Kasumi-1 (cell line): ENCODE data around the gene KCNF1.

Experiments used
- DNase-seq, 2 experiments: peaks; one replicate each; lab custom pipeline; 2025; lab: John Stamatoyannopoulos, UW

The KCNF1 gene

DNA sequence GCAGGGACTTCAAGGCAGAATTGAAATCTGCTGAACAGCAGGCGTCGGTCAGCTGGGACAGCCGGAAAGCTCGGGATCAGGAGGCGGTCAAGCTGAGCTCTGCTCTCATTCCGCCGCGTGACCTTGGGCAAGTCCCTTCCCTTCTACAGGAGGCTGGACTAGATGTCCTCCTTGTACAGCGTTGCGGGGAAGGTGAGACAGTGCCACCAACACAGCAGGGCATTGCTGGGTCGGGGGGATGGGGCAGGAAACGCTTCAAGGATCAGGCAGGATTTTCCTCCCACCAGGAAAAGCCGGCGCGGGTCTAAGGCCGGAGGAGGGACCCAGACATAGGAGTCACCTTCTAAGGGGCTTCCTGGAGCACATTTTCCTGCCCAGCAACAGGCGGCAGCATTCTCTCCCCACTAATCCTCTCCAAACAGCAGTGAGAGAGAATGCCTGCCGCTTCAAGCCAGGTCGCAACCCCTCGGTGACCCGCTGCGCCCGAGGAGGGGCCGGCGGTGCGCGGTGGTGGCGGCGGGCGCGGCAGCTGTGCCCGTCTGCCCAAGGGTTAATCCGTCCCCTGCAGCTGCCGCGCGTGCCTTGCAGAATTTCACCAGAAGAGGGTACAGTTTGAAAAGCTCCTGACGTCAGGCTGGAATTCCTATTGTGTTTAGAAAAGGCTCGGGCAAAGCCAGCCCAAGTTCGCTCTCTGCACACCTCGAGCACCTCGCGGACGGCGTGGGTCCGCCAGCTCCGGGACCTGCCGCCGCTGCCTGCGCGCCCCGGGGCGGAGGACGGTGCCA, at the start of gene KCNF1:
TSS of gene KCNF1 (plus strand) at position 644 of the 785 bp plus-strand sequence. CDS start 493 bp downstream, outside the sequence.
- DNase-seq = peak; percentile 35 to 44

DNA sequence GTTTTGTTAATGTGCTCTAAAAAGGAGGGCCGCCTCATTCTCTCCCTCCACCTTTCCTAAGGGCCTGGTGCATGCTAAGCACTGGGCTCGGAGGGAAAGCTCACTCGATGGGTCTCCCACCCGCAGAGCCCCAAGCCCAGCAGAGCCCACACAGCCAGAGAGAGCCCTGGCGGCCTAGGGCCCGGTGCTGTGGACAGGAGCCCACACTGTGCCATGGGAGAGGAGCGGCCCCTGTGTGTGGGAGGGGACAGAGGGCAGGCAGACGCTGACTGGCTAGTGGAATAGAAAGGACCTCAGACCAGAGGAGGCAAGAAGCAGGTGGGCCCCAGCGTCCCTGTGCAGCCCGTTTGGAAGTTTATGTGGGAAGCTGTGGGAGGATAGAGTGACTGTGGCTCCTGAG, 49.4 kb upstream of the KCNF1 start:
- DNase-seq = no peak

- no peak for DNase-seq
These were observed 48.7 kb upstream of the KCNF1 start for GRCh38 chr2:10863047-10863446.

DNA sequence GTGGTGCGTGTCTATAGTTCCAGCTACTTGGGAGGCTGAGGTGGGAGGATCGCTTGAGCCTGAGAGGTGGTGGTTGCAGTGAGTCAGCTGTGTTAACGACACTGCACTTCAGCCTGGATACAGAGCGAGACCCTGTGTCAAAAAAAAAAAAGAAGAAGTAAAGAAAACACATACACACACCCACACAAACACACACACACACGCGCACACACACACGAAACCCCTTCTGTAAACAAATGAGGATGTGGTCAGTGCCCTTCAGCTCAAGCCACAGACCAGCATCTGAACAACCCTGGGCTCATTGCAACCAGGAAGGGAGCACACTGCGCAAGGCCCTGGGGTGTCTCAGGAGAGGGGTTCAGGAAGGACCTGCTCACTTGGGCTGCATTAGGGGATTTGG, 47.9 kb upstream of the KCNF1 start:
- DNase-seq = peak; percentile 43 to 45

DNA sequence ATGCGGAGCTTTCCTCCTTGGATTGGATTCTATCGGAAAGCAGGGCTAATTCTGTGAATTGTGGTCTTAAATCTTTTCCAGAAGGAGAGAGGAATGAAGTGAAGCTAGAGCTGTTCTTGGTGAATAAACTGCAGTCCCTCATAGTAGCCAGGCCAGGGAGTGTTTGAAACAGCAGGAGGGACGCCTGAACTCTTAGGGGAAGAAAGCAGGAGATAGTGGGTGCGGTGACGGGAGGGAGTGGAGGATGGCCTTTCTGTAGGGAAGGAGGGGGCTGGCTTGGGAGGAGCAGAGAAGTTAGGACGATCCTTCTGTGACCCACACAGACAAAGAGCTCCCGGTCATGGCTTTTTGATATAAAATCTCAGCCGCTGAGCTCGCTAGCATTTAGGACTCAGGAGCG, 47.5 kb upstream of the KCNF1 start:
- no peak for DNase-seq

DNA sequence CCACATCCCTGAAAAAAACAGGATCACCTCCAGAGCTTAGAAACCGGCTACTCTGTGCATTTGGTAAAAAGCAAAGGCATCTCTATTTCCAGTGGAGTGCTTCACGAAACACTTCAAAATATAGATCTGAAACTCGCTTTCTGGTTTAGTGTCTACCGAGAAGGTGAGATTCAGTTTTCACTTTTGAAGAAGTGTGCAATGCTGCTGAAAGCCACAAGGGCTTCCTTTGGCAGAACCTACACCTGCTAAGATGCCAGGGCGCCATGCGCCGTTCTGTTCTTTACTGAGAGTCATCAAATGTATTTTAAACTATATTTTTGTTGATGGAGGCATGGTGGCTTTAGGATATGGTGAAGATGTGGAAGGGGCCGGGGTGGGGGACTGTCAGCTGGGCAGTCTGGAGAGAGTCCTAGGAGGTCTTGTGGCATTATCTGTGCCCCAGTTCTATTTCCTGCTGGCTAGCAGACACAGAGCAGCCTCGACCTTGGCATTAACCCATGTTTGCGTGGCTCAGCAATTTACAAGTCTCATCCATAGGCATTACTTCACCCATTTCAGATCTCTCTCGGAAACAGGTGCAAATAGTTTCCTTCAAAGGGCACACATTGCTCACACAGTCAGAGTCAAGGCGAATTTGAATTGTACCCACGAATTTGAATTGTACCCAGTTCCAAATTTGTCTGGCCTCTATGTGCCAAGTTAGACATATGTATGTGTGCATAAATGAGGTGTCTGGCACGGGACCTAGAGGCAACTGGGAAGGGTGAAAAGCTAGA, 46.7 kb upstream of the KCNF1 start:
- DNase-seq = peak in 1 of 2 experiments; percentile 4

DNA sequence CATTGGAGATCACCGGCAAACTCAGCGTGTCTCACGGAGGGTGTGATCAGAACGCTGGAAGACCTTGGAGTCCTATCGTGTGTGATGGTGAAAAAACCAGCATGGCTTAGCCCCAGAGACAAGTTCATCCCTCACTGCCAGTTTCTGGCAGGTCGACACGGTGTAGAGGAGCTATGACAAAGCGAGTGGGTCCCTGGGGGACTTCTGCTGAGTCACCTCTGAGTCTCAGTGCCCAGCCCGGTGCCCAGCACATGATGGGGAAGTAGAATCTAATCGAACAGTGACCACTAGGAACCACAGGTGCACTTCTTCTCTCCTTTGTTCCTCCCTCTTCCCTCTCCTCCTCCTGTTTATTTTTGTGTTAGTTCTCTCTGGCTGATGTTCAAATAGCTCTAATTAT, 45.9 kb upstream of the KCNF1 start:
- DNase-seq = no peak

- no peak for DNase-seq
These were observed 43.9 kb upstream of the KCNF1 start for GRCh38 chr2:10867692-10868420.

GRCh38 chr2:10868465-10869314, 43.0 kb upstream of the KCNF1 start:
- no peak for DNase-seq

- DNase-seq = no peak
These were observed 39.8 kb upstream of the KCNF1 start for GRCh38 chr2:10871978-10872377.

DNA sequence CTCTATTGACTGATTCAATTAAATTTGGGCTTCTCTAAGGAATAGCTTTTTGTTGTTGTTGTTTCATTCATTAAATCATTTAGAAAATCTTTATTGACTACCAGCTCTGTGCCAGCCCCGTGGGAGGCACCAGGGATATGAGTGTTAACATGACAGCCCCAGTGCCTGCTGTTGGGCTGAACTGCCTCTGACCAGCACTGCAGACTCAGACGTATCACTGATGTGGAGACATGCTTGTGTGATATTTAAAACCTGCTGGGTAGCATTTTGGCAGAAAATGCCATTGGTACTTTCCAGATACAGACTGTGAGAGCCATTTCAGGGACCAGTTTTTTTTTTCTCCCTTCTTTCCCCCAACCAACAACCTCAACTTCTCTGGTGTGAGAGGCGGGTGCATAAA, 38.6 kb upstream of the KCNF1 start:
- DNase-seq = no peak

DNA sequence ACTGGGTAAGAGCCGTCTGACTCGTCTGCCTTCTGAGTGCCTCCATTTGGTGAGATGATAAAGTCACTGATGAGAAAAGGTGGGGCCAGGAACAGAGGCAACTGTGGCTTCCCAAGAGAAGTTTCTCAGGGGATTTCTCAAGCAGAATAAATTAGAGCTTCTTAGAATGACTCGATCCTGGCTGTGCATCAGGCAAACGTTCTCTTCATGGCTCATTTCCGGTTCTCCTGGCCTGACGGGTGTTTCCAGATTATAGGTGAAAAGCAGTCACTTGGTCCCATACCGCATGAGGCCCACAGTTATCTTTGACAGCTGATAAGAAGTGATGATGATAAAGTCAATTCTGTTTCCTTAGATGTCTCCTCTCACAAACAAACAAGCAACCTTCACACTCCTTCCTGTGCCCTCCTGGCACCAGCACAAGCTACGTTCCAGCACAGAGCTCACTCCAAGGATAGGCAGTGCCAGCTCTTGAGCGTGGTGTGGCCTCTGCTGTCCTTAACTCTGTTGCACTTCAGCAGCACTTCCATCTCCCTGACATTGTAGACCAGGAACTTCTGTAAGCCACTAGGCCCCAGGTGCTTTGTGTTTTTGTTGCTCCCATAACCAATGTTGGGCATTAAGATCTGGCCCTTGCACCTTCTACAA, 37.8 kb upstream of the KCNF1 start:
- DNase-seq = no peak

- DNase-seq = no peak
These were observed 36.6 kb upstream of the KCNF1 start for GRCh38 chr2:10875126-10875525.

DNA sequence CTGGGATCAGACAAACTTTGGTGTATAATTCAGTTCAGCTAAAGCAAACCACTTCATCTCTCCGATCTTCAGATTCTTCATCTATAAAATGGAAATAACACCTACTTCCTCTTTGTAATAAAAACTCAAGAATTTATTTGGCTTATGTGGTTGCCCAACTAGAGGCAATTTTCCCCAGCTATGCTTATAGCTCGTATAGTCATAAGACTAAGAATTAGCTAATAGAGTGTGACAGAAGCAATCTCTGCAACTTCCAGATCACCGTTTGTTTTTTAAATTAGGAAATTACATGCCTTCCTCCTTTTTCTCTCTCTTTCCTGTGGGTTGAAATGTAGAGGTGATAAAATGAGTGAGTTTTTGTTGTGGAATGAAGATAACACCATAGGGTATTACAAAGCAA, 35.3 kb upstream of the KCNF1 start:
- no peak for DNase-seq

DNA sequence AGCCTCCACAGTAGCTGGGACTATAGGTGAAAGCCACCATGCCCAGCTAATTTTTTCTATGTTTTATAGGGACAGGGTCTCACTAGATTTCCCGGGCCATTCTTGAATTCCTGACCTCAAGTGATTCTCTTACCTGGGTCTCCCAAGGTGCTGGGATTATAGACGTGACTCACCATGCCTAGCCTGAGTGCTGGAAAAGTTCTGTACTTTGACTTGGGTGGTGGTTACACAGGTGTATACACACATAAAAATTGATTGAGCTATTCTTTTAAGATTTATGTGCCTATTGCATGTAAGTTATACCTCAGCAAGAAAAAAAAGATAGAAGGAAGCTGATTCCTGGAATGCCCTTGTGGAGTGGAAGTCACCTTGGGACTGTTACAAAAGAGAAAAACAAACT, 34.8 kb upstream of the KCNF1 start:
- DNase-seq = no peak

DNA sequence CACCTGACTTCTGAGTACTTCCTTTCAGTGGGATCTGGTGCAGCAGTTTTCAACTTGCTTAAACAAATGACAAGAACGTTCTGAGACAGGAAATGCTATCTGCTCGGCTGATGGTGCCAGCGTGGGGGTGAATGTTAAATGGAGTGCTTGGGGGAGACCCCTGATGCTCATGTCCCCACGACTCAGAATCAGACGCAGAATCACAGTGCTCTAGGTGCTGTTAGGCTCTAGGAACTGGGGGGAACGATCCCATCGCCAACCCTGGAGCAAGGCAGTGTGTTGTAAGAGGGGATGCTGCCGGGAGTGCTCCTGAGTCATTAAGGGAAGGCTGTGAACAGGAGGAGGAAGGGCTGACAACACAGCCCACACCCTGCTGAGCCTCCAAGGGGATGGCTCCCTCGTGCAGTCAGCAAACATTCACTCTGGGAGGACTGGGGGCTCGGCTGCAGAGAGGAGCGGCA, 34.1 kb upstream of the KCNF1 start:
- DNase-seq = no peak

GRCh38 chr2:10878268-10878915, 33.3 kb upstream of the KCNF1 start:
- DNase-seq = no peak

- no peak for DNase-seq
These were observed 32.6 kb upstream of the KCNF1 start for GRCh38 chr2:10879159-10879558.

GRCh38 chr2:10879624-10880585, 31.8 kb upstream of the KCNF1 start:
- no peak for DNase-seq
